Thyroid gland (tissue), 4 donors: ENCODE data around the gene NGB. TPM values are rescaled to one million over a fixed set of nuclear protein-coding genes. Genes with fewer than 3 reads are reported as not detected.

Experiments used
- DNase-seq, 2 donors: peaks; one replicate each; pipeline ENCODE4 v3.0.0-alpha.2; 2019
- H3K27ac ChIP-seq, 3 donors: fragments of 200-600 bp; sonication (generic); 1 replicate in 2 of 3; 2 replicates in 1 of 3; pipeline ENCODE4 v1.5.1; 2016 to 2019; ENCODE audit warnings: mild to moderate bottlenecking in 1 of 3, moderate library complexity in 1 of 3
- H3K27me3 ChIP-seq: fragments of 200-600 bp; sonication (generic); one replicate; pipeline ENCODE4 v1.5.1; 2019
- H3K36me3 ChIP-seq, 2 donors: fragments of 200-600 bp; sonication (generic); one replicate each; pipeline ENCODE4 v1.5.1; 2016 to 2019
- H3K4me1 ChIP-seq, 2 donors: fragments of 200-600 bp; sonication (generic); one replicate each; pipeline ENCODE4 v1.5.1; 2017 to 2019
- H3K4me3 ChIP-seq, 3 donors: fragments of 200-600 bp; sonication (generic); replicated peaks in 1 of 3; 1 replicate in 2 of 3; 2 replicates in 1 of 3; pipeline ENCODE4 v1.5.1; 2016; ENCODE audit warnings: mild to moderate bottlenecking in 1 of 3
- H3K9me3 ChIP-seq: fragments of 200-600 bp; sonication (generic); one replicate; pipeline ENCODE4 v1.5.1; 2017
- POLR2A ChIP-seq, 2 donors: fragments of 450-650 bp; IDR thresholded peaks; one replicate each; pipeline ENCODE4 v1.6.1; 2017; ENCODE audit warnings: antibody characterized with exemption in 2 of 2, mild to moderate bottlenecking in 2 of 2, moderate library complexity in 1 of 2
- WGBS, 2 donors: methylation state at CpG; one replicate each; pipeline ENCODE4 v1.1.5; 2017; 5-methylcytosine and 5-hydroxymethylcytosine counted together
- intact Hi-C: fragments of 100-400 bp; cut with DNase I; formaldehyde crosslinking; loops from one replicate; pipeline ENCODE4 v1.15.1; 2023
- total RNA-seq, 4 donors: library from RNA; depleted of rRNA; stranded (reverse); fragments of >200 nt; gene quantifications; one replicate each; pipeline ENCODE4 v1.2.3, GENCODE V29; 2016
- TF ChIP-seq, protein P1 (sequence below), 6 experiments: fragments of 200-600 bp in 3 of 6; fragments of 450-650 bp in 3 of 6; sonication (generic) in 3 of 6; IDR thresholded peaks; one replicate each; pipeline ENCODE4 v1.5.1; 2016 to 2019; ENCODE audit warnings: antibody characterized with exemption in 6 of 6, mild to moderate bottlenecking in 2 of 6, inconsistent platforms in 1 of 6, moderate library complexity in 1 of 6

The NGB gene
- total RNA-seq, 4 donors from 2014 or later: not detected

DNA sequence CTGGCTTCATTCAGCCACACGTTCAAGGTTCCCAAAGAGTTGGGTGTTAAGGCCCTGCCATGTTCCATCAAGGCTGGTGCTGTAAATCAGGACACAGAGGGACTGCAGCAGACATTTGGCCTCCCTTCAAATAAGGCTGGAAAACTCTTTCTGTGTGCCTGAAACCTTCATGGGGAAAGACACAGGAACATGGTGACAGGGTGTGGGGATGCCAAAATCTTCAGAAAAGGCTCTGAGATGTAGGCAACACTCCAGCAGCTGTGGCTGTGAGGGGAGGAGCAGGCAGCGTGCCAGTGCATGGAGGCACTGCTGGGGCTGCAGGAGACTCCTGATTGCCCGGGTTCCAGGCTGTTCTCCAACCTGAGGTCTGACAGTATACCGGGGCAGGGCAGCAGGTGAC, 34.7 kb upstream of the NGB start:
- no peaks in the 10 kb centered on the region for H3K4me1 ChIP-seq
- no peaks in the 10 kb centered on the region for H3K9me3 ChIP-seq
- DNase-seq: no peak
- no peak overlapping the region for H3K4me3 ChIP-seq
- H3K27me3 ChIP-seq: no peaks in the 10 kb centered on the region
- intact Hi-C loops: no loop called here
- H3K36me3 ChIP-seq: peaks cover 0 to 14% of the 10 kb centered on the region in 2 donors
- 87 to 96% methylated on average over 4 of the region's 4 CpGs for WGBS, 2 donors
- H3K27ac ChIP-seq: no peak overlapping the region
- no peak for TF ChIP-seq POLR2A (IDR thresholded peaks at IDR 0.05)
- TF ChIP-seq, protein P1, sequence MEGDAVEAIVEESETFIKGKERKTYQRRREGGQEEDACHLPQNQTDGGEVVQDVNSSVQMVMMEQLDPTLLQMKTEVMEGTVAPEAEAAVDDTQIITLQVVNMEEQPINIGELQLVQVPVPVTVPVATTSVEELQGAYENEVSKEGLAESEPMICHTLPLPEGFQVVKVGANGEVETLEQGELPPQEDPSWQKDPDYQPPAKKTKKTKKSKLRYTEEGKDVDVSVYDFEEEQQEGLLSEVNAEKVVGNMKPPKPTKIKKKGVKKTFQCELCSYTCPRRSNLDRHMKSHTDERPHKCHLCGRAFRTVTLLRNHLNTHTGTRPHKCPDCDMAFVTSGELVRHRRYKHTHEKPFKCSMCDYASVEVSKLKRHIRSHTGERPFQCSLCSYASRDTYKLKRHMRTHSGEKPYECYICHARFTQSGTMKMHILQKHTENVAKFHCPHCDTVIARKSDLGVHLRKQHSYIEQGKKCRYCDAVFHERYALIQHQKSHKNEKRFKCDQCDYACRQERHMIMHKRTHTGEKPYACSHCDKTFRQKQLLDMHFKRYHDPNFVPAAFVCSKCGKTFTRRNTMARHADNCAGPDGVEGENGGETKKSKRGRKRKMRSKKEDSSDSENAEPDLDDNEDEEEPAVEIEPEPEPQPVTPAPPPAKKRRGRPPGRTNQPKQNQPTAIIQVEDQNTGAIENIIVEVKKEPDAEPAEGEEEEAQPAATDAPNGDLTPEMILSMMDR (IDR thresholded peaks at IDR 0.05): no peak

DNA sequence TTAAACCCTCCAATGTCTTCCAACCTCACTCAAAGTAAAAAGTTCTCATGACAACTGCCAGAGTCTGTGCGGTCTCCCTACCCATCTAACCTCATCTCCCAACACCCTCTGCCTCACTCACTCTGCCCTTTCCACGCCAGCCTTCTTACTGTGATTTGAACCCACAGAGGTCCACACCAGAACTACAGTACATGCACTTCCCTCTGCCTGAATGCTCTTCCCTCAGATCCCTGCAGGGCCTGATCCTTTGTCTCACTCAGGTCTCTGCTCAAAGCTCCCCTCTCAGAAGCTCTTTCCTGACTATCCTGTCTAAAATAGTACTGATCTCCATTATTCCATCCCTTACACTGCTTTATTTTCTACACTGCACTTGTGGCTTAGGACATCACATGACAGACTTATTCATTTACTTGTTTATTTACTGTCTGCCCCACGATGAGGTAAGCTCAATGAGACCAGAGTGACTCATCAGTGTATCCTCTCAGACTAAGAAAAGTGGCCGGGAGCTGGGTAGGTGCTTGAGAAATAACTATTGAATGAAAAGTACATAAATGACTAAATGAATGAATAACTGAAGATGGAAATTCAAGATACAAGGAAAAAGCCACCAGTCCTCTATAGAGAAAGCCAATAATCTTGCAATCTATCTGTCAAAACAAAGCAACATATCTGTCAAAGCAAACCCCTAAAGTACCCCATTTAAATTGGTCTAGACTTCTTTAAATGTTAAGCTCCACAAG, 32.6 kb upstream of the NGB start:
- intact Hi-C loops: no loop called here
- H3K36me3 ChIP-seq: peaks cover 0 to 14% of the 10 kb centered on the region in 2 donors
- no peak for DNase-seq

DNA sequence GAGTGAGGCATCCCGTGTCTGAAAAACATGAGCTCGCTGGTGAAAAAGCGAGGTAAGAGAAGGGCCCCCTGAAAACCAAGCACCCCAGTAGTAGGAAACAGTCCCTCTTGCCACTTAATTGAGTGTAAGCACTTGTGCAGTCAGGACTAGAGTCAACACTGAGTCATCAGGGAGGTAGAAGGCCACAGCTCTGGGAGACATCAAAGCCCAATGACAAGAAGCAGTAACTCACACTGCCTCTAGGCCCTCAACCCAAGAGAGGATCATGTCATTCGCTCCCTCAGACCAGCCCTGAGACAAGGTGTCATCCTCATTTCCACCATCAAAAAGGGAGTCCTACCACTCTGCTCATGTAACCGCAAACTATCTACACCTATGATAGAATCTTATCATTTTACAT, 31.9 kb upstream of the NGB start:
- Histone ChIP-seq H3K36me3 (peaks cover 0 to 21% of the 10 kb centered on the region in 2 donors), H3K4me1 (no peaks in the 10 kb centered on the region), H3K4me3 (no peak overlapping the region), H3K27me3 (no peaks in the 10 kb centered on the region), H3K9me3 (no peaks in the 10 kb centered on the region), H3K27ac (no peak overlapping the region)
- intact Hi-C loops: no loop called here
- DNase-seq: no peak
- TF ChIP-seq POLR2A (IDR thresholded peaks at IDR 0.05): no peak
- WGBS, 2 donors: 93 to 94% methylated on average over 5 of the region's 5 CpGs

More for the DNA sequence above, 32.6 kb upstream of the NGB start:
- Histone ChIP-seq H3K27me3 (no peaks in the 10 kb centered on the region), H3K4me3 (no peak overlapping the region), H3K27ac (no peak overlapping the region), H3K9me3 (no peaks in the 10 kb centered on the region), H3K4me1 (no peaks in the 10 kb centered on the region)
- no peak for TF ChIP-seq POLR2A (IDR thresholded peaks at IDR 0.05)
- TF ChIP-seq, protein P1 (IDR thresholded peaks at IDR 0.05): no peak
- 54 to 57% methylated on average over 4 of the region's 4 CpGs for WGBS, 2 donors

DNA sequence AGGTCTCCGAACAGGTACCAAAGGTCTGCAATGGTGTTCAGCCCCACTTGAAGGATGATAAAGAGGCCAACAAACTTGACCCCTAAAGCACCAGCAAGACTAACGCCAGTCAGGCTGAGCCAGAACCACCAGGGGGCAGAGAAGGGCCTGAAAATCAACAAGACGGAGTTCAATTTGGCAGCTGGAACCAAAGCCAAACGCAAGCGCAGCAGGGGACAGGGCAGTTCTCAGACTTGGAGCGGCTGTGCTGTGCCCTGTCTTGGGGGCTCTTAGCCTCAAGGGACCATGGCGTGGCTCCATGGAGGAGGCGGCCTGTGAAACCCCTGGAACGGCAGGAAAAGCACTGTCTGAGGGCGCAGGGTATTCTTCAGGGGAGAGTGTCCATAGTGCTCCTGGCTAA, 30.1 kb upstream of the NGB start:
- peaks cover 9 to 26% of the 10 kb centered on the region in 2 donors for H3K36me3 ChIP-seq
- peak; percentile 63 to 66 for DNase-seq
- TF ChIP-seq POLR2A (IDR thresholded peaks at IDR 0.05): no peak
- TF ChIP-seq, protein P1 (IDR thresholded peaks at IDR 0.05): peak; percentile 13 to 53 (median 36)

DNA sequence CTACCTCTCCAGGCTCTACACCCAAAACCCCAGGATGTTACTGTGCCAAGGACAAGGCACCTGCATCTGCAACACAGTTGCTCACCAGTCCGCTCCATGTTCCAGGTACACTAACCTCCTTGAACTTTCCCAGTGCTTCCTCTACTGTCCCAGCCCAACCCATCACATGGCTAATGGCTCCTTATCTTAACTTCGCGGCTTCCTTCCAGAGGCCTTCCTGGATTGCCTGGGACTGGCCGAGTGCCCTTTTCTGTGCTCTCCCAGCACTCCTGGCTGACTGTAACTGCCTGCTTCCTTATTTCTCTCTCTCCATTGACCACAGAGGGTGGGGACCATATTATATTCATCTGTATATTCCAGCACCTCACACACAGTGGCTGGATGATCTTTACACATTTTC, 28.8 kb upstream of the NGB start:
- peaks cover 14 to 21% of the 10 kb centered on the region in 2 donors for H3K36me3 ChIP-seq
- no peak overlapping the region for H3K4me3 ChIP-seq
- no peak overlapping the region for H3K27ac ChIP-seq
- TF ChIP-seq, protein P1 (IDR thresholded peaks at IDR 0.05): no peak
- H3K9me3 ChIP-seq: no peaks in the 10 kb centered on the region
- H3K27me3 ChIP-seq: no peaks in the 10 kb centered on the region
- DNase-seq: no peak
- H3K4me1 ChIP-seq: no peaks in the 10 kb centered on the region
- 92 to 96% methylated on average over 4 of the region's 4 CpGs for WGBS, 2 donors
- intact Hi-C loops: no loop called here

More for the DNA sequence above, 30.1 kb upstream of the NGB start:
- H3K9me3 ChIP-seq: no peaks in the 10 kb centered on the region
- 47 to 58% methylated on average over 10 of the region's 10 CpGs for WGBS, 2 donors
- no peaks in the 10 kb centered on the region for H3K27me3 ChIP-seq
- H3K27ac ChIP-seq: no peak overlapping the region
- no peaks in the 10 kb centered on the region for H3K4me1 ChIP-seq
- no peak overlapping the region for H3K4me3 ChIP-seq
- intact Hi-C loops: no loop called here
